HG03342 (cell line): ENCODE measurements around the gene ADNP2.
"Not testable (repeated sequence)": the region's sequence is repeated elsewhere in the genome, so short reads cannot be mapped to it uniquely, and the experiment has no call there.

Experiments
- ATAC-seq: cut with Tn5 transposase; IDR thresholded peaks from one replicate; pipeline ENCODE4 v1.9.1; 2021; ENCODE audit warnings: mild to moderate bottlenecking, moderate library complexity; ENCODE audit not compliant: unreplicated experiment

The ADNP2 gene

GRCh38 chr18:80145196-80145804, 36.2 kb downstream of the ADNP2 start:
- no peak for ATAC-seq

DNA sequence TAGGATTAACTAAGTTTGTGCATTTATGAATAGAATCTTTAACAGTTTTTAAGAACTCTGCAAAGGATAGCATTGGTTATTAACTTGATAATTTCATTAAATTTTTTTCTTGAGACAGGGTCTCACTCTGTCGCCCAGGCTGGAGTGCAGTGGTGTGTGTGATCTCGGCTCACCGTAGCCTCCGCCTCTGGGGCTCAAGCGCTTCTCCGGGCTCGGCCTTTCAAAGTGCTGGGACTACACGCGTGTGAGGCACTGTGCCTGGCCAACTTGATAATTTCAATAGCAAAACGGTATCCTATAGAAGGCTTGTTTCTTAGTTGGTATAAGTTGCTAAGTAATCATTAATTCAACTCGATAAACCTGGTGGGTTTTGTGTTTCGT, 38.0 kb downstream of the ADNP2 start:
- ATAC-seq: peak; percentile 19

- peak; percentile 82 for ATAC-seq
Measured at GRCh38 chr18:80147418-80148325, 38.6 kb downstream of the ADNP2 start.

DNA sequence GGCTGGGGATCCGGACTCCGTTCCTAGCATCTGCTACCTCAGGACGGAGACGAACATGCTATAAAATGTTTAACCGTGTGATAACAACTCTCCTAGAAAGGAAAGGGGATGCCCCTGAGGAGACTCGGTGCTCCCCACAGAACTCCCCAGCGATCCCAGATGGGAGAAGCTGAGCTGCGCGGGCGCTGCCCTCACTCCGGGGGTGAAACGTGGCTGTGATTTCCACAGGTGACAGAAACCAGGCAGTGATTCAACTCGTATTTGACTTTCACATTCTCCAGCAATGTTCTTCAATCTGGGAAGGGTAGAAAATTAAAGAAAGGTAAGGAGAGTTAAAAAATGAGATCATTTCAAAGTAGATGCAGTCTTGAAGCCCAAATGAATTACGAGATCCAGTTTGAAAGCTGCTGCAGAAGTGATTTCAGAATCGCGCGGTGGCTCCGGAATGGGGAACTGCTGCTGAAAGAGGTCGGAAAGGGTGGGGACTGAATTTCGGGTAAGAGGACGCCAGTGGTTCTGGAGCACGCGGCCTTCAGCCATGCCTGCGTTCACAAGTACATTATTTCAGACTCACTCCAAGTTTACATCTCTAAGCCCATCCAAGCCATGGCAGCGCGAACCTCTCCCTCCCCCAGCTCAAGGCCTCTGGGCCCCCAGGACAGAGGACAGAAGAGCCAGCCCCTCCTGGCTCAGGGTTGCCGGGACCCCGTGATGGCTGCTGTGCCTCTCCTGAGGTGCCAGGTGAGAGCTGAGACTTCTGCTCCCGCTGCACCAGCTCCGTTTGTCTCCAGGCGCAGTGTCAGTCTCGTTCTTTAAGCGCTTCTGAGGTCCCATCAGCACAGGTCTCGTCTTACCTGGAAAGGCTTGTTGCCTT, 39.5 kb downstream of the ADNP2 start:
- ATAC-seq: peak; percentile 5

- no peak for ATAC-seq
Measured at GRCh38 chr18:80149667-80150066, 40.6 kb downstream of the ADNP2 start.

DNA sequence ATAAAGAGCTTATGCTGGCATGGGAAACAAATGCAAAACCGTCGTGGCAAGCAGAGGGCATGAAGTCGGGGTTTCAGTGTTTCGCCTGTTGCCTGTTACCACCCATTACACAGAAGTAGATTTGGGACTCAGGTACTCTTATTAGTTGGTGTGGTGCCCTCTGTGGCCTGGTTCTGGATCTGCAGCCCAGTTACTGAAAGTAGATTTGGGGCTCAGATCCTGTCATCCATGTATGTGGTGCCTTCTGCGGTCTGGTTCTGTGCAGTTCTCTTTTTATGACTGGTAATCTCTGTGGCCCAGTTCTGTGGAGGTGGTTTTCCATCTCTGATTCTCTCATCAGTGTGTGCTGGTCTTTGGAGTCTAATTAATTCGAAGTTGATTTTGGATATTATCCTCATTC, 45.2 kb downstream of the ADNP2 start:
- ATAC-seq: no peak

DNA sequence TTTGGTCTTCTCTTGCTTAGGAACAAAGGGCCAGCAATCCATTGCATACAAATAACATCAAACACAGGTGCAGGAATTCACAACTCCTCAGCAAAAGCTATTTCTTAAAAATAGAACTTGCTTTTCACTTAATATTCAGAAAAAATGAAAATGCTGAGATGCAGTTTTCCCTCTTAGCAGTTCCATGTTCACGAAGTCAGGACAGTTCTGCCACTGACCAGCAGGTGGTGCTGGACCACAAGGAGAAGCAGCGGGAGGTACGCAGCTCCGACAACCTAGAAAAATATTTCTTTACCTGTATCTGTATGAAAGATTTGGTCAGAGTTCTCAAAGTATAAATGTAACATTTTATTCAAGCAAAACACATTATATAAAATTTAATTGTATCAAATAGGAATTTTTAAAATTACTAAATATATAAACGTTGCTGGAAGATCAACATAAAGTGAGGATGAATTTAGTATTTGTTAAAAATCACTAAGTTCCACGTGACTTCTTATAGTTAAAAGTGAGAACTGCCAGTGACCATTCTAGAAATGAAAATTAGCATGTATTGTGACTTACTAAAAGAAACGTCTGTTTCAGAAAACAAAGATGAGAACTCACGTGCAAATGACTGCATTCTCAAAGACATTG, 48.8 kb downstream of the ADNP2 start:
- no peak for ATAC-seq

DNA sequence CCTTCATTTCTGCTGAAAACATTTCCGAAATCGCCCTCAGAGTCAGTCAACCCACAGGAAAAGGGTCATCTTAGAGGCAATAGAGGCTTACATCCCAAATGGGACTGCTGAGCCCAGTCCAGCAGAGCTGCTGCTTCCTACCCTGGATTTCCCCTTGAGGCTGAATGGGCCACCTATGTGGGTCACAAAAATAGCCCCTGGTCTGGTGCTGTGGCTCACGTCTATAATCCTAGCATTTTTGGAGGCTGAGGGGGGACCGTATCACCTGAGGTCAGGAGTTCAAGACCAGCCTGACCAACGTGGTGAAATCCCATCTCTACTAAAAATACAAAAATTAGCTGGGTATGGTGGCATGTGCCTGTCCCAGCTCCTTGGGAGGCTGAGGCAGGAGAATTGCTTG, 49.3 kb downstream of the ADNP2 start:
- no peak for ATAC-seq

GRCh38 chr18:80159713-80160636, 50.9 kb downstream of the ADNP2 start:
- ATAC-seq: no peak

DNA sequence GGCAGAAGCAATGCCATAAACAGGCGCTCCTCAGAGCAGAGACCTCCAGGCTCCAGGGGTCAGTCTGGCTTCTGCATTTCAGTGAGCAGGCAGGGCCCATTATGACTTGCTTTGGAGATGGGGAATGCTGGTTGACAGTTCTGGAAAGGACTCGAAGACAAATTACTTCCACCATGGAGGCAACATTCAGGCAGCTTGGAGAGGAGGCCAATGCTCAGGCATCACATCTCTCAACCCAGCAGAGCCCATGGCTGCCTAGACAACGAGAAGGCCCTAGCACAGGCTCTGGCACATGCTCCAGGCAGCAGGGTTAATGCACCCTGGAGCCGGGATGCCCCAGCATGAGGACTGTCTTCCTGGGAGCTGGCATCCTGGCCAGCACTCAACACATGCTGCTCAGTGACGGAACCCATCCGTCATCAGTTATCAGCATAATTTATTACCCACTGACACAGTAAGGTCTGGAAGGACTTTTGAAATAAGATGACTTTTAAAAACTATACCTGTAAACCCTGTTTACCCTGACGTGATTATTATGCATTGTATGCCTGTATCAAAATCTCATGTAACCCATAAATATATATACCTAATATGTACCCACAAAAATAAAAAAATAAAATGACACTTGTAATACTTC, 52.8 kb downstream of the ADNP2 start:
- ATAC-seq: no peak

- no peak for ATAC-seq
Measured at GRCh38 chr18:80163183-80163582, 54.1 kb downstream of the ADNP2 start.

- ATAC-seq: not testable (repeated sequence)
Measured at GRCh38 chr18:80164727-80165355, 55.8 kb downstream of the ADNP2 start.

DNA sequence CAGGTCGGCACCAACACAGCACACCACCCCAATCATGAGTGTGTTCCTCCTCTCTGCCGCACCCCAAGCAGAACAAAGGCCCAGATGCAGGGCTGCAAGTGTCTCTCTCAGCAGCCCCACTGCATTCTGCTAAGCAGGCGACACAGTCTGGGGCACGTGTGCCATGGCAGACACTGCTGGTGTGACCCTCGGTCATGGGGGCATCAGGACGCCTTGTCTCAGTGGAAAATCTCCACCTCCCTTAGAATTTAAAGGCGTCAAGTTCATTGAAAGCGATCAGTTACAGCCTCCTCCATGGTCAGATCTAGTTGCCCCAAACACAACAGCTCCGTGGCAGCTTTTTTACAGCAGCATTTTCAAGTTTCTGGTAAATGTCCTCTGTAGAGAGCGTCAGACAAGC, 57.2 kb downstream of the ADNP2 start:
- ATAC-seq: no peak

GRCh38 chr18:80166725-80167124, 57.7 kb downstream of the ADNP2 start:
- ATAC-seq: no peak

- ATAC-seq: no peak
Measured at GRCh38 chr18:80167331-80167730, 58.3 kb downstream of the ADNP2 start.

DNA sequence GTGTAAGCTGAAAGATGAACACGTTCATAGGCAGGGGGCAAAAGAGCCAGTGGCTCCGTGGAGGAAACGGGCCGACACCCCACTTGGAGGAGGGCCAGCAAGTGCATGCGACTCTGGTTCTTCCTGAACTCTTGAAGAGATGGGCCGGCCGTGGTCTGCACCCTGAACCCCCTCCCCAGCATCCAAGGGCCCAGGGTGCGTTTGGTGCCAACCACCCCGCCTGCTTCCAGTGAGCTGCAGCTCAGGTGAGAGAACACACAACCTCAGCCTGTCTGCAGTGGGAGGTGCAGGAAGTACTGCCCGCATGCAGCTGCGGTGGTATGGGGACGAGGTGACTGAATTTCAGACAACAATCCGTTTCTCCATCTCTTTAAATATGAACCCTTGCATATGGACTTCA, 58.9 kb downstream of the ADNP2 start:
- no peak for ATAC-seq

GRCh38 chr18:80168346-80168745, 59.3 kb downstream of the ADNP2 start:
- ATAC-seq: no peak

DNA sequence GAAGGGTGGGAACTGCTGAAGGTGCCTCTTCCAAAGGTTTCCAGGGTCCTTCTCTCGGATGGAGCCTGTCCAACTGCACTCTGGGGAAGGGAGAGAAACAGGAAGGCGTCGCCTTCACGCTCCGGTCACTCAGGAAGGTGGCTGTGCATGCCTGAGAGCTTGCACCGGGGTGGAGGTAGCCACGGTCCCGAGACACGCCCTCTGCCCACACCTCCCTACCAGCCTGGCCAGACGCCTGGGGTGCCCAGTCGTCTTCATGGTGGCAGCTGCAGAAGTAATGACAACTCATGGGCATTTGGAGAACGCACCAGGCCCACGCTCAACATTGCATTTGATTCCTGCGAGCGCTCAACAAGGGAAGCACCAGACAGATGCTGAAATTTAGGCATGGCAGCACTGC, 59.9 kb downstream of the ADNP2 start:
- ATAC-seq: no peak

DNA sequence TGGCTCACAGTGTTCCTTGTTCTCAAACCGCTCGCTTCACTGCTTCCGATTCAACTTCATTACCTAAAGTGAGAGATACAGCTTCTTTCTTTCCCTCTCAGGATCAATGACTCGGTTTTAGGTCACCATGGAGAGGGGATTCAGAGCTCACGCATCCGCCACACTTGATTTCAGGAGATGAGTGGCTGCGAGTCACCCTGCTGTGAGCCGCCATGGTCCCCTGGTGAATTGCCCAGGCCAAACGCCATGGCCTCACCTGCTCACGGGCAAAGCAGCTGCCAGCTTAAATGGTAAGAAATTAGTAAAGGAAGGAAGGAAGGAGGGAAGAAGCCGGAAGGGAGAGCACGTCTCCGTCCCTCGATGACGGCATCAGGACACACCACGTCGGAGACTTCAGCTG, 60.5 kb downstream of the ADNP2 start:
- ATAC-seq: no peak
